GM21619 (cell line): ENCODE measurements around the gene ZNF502.

ENCODE experiments used
- ATAC-seq: cut with Tn5 transposase; IDR thresholded peaks from one replicate; pipeline ENCODE4 v1.9.1; 2021; ENCODE audit not compliant: unreplicated experiment

The ZNF502 gene

GRCh38 chr3:44764248-44764647 is 51.8 kb downstream of the ZNF502 start:
- no peak for ATAC-seq

GRCh38 chr3:44771424-44772098 is 59.1 kb downstream of the ZNF502 start:
- no peak for ATAC-seq

- ATAC-seq: no peak
These were observed 59.6 kb downstream of the ZNF502 start for GRCh38 chr3:44772099-44772442.
